SK-N-SH (cell line): ENCODE measurements around the gene SSRP1. TPM values are rescaled to one million over a fixed set of nuclear protein-coding genes. Genes with fewer than 3 reads are reported as not detected.

Experiments
- CTCF ChIA-PET: fragments of 300-600, 350-600 bp; formaldehyde crosslinking; extraction: SDS; loops from one replicate; lab custom pipeline; 2021; lab: Yijun Ruan, JAX
- POLR2A ChIA-PET: fragments of 350-600 bp; sonication (Branson Sonifier 250); formaldehyde crosslinking; extraction: SDS; loops from one replicate; lab custom pipeline; 2020; ENCODE audit warnings: antibody characterized with exemption, inconsistent platforms; lab: Yijun Ruan, JAX
- DNase-seq: peaks from one replicate; pipeline ENCODE4 v3.0.0; 2012
- H2AFZ ChIP-seq: fragments of 200-600 bp; sonication (generic); 2 replicates; pipeline ENCODE4 v1.8.1; 2016; ENCODE audit warnings: antibody characterized with exemption, mild to moderate bottlenecking, low read depth
- H3F3A ChIP-seq: fragments of 200-600 bp; sonication (generic); replicated peaks from 2 replicates; pipeline ENCODE3; 2016; ENCODE audit warnings: antibody characterized with exemption, mild to moderate bottlenecking; ENCODE audit not compliant: insufficient read depth
- H3K27ac ChIP-seq, 2 experiments: fragments of 200-500 bp in 1 of 2; fragments of 200-600 bp in 1 of 2; sonication (Bioruptor generic) in 1 of 2; sonication (generic), shearing (Covaris generic) in 1 of 2; 2 replicates each; pipeline versions ENCODE4 v1.5.1 to v1.6.1; 2014 to 2016; ENCODE audit warnings: low read depth in 2 of 2, inconsistent platforms in 1 of 2, low read length in 1 of 2, mild to moderate bottlenecking in 1 of 2, mixed read lengths in 1 of 2
- H3K27me3 ChIP-seq: fragments of 200-600 bp; sonication (generic), shearing (Covaris generic); 2 replicates; pipeline ENCODE4 v1.6.1; 2016; ENCODE audit warnings: mixed run types; ENCODE audit not compliant: insufficient read depth
- H3K36me3 ChIP-seq, 2 experiments: fragments of 200-500 bp in 1 of 2; fragments of 200-600 bp in 1 of 2; sonication (Bioruptor generic) in 1 of 2; sonication (generic) in 1 of 2; replicated peaks in 1 of 2; 2 replicates each; pipeline versions ENCODE3 to v1.5.1; 2014 to 2016; ENCODE audit warnings: low read length in 1 of 2, mild to moderate bottlenecking in 1 of 2; ENCODE audit not compliant: insufficient read depth in 2 of 2, control insufficient read depth in 1 of 2
- H3K4me1 ChIP-seq, 2 experiments: fragments of 200-500 bp in 1 of 2; fragments of 200-600 bp in 1 of 2; sonication (Bioruptor generic) in 1 of 2; sonication (generic), shearing (Covaris generic) in 1 of 2; 2 replicates each; pipeline versions ENCODE4 v1.5.1 to v1.6.1; 2014 to 2016; ENCODE audit warnings: low read depth in 1 of 2, low read length in 1 of 2, mixed run types in 1 of 2; ENCODE audit not compliant: insufficient read depth in 2 of 2, control insufficient read depth in 1 of 2
- H3K4me2 ChIP-seq: fragments of 200-600 bp; sonication (generic), shearing (Covaris generic); 2 replicates; pipeline ENCODE4 v1.6.1; 2017; ENCODE audit warnings: mixed run types
- H3K4me3 ChIP-seq, 2 experiments: fragments of 200-500 bp in 1 of 2; fragments of 200-600 bp in 1 of 2; sonication (Bioruptor generic) in 1 of 2; sonication (generic), shearing (Covaris generic) in 1 of 2; 2 replicates each; pipeline versions ENCODE4 v1.5.1 to v1.8.1; 2014 to 2016; ENCODE audit warnings: low read depth in 2 of 2, inconsistent platforms in 1 of 2, low read length in 1 of 2, mild to moderate bottlenecking in 1 of 2, mixed read lengths in 1 of 2, moderate library complexity in 1 of 2
- H3K79me2 ChIP-seq: fragments of 200-600 bp; sonication (generic); 2 replicates; pipeline ENCODE4 v1.8.1; 2017; ENCODE audit warnings: mild to moderate bottlenecking; ENCODE audit not compliant: insufficient read depth
- H3K9ac ChIP-seq: fragments of 200-600 bp; sonication (generic); 2 replicates; pipeline ENCODE4 v1.6.1; 2017; ENCODE audit warnings: mixed run types
- H3K9me2 ChIP-seq: fragments of 200-600 bp; sonication (generic); 2 replicates; pipeline ENCODE4 v1.6.1; 2017; ENCODE audit warnings: mixed run types
- H3K9me3 ChIP-seq: fragments of 200-600 bp; sonication (generic); 2 replicates; pipeline ENCODE4 v1.6.1; 2017; ENCODE audit warnings: mixed run types, mild to moderate bottlenecking, moderate library complexity
- H4K20me1 ChIP-seq: fragments of 200-600 bp; sonication (generic); 2 replicates; pipeline ENCODE4 v1.6.1; 2017; ENCODE audit warnings: mild to moderate bottlenecking, mixed run types; ENCODE audit not compliant: insufficient read depth
- EP300 ChIP-seq, 2 experiments: IDR thresholded peaks; 2 replicates each; pipeline versions ENCODE4 v1.4.0 to v1.6.1; 2012; ENCODE audit warnings: borderline replicate concordance in 1 of 2, low read depth in 1 of 2, low read length in 1 of 2
- FOSL2 ChIP-seq: IDR thresholded peaks from 2 replicates; pipeline ENCODE4 v1.4.0; 2012; ENCODE audit warnings: low read depth, mild to moderate bottlenecking, moderate library complexity, borderline replicate concordance
- NFIC ChIP-seq: IDR thresholded peaks from 2 replicates; pipeline ENCODE4 v1.4.0; 2012; ENCODE audit warnings: borderline replicate concordance
- PBX3 ChIP-seq: IDR thresholded peaks from 2 replicates; pipeline ENCODE4; 2012
- REST ChIP-seq: IDR thresholded peaks from 2 replicates; pipeline ENCODE4 v1.6.1; 2012; ENCODE audit warnings: mild to moderate bottlenecking, low read depth, low read length, moderate library complexity
- SMC3 ChIP-seq: IDR thresholded peaks from 2 replicates; pipeline ENCODE4 v1.6.1; 2012; ENCODE audit warnings: low read depth, low read length, improper control_type of control experiment
- TEAD4 ChIP-seq: IDR thresholded peaks from 2 replicates; pipeline ENCODE4 v1.4.0; 2012; ENCODE audit warnings: mild to moderate bottlenecking, borderline replicate concordance; ENCODE audit not compliant: insufficient read depth
- WGBS: methylation state at CpG from one replicate; pipeline ENCODE4 v1.1.6; 2017; ENCODE audit warnings: low lambda C conversion rate; 5-methylcytosine and 5-hydroxymethylcytosine counted together
- polyA plus RNA-seq, 3 experiments: library from polyadenylated mRNA; depleted of rRNA; stranded (reverse); fragments of >200 nt; gene quantifications; 2 replicates each; pipeline ENCODE4 v1.2.3, GENCODE V29; 2012

Gene SSRP1
- polyA plus RNA-seq, 1 of the 3 experiments (the other 2 are of a cell fraction), result 137 TPM

GRCh38 chr11:57303990-57304579 lies 31.6 kb downstream of the SSRP1 start:
- no peak overlapping the region for H3K9ac ChIP-seq
- WGBS, result 79% methylated on average over 5 of the region's 8 CpGs
- no peak overlapping the region for H3K4me3 ChIP-seq
- peaks cover 53% of the 10 kb centered on the region for H3K79me2 ChIP-seq
- ChIA-PET CTCF (interaction anchor here (1.1 to 1.3 kb wide), 3 partner anchors 14 to 461 kb away, joined by 3 read pairs; no protein-coding TSS in a partner anchor), POLR2A (interaction anchor here (0.7 to 0.8 kb wide), 2 partner anchors 10 to 11 kb away, joined by 3 read pairs; no protein-coding TSS in a partner anchor)
- no peak overlapping the region for H3K4me2 ChIP-seq
- peak; percentile 29; the same call in 1 of the 2 replicates for TF ChIP-seq NFIC
- TF ChIP-seq PBX3, result 0 out of 2 replicates have a peak, but pooled peaks have one; percentile 17
- TF ChIP-seq FOSL2, result no peak
- TF ChIP-seq EP300 (IDR thresholded peaks at IDR 0.05; ENCODE audit: borderline replicate concordance in 1 of 2, low read depth in 1 of 2, low read length in 1 of 2), result no peak
- H3K27ac ChIP-seq, result no peak overlapping the region; a peak in 1 of 4 replicates
- peak; percentile 36 for DNase-seq
- peaks cover 38 to 64% of the 10 kb centered on the region in 2 experiments for H3K36me3 ChIP-seq
- no peaks in the 10 kb centered on the region for H3K9me3 ChIP-seq
- peaks cover 37% of the 10 kb centered on the region for H4K20me1 ChIP-seq
- no peaks in the 10 kb centered on the region for H3F3A ChIP-seq
- H3K27me3 ChIP-seq, result no peaks in the 10 kb centered on the region
- no peak overlapping the region for H2AFZ ChIP-seq
- H3K9me2 ChIP-seq, result no peaks in the 10 kb centered on the region
- H3K4me1 ChIP-seq, result peaks cover 0 to 8% of the 10 kb centered on the region in 2 experiments; a peak in 2 of 4 replicates

GRCh38 chr11:57303280-57303989 lies 32.3 kb downstream of the SSRP1 start:
- Histone ChIP-seq H4K20me1 (peaks cover 37% of the 10 kb centered on the region), H3K9me3 (no peaks in the 10 kb centered on the region), H3F3A (no peaks in the 10 kb centered on the region), H3K4me3 (no peak overlapping the region), H3K27ac (no peak overlapping the region), H3K4me2 (no peak overlapping the region), H3K27me3 (no peaks in the 10 kb centered on the region), H3K9me2 (no peaks in the 10 kb centered on the region), H3K36me3 (peaks cover 44 to 61% of the 10 kb centered on the region in 2 experiments), H2AFZ (no peak overlapping the region), H3K79me2 (peaks cover 46% of the 10 kb centered on the region), H3K4me1 (peaks cover 0 to 8% of the 10 kb centered on the region in 2 experiments; a peak in 2 of 4 replicates), H3K9ac (no peak overlapping the region)
- CTCF ChIA-PET, result interaction anchor here (1.1 kb wide), 1 partner anchor 14 kb away, joined by 3 read pairs; no protein-coding TSS in a partner anchor
- TF ChIP-seq TEAD4, result no peak
- peak; percentile 36 for DNase-seq
- POLR2A ChIA-PET, result interaction anchor here (0.7 kb wide), 1 partner anchor 10 kb away, joined by 3 read pairs; no protein-coding TSS in a partner anchor
- whole genome bisulfite sequencing, result 95% methylated on average over 16 of the region's 17 CpGs

GRCh38 chr11:57302489-57302888 lies 33.2 kb downstream of the SSRP1 start:
- Histone ChIP-seq H3K79me2 (peaks cover 37% of the 10 kb centered on the region), H3K27me3 (no peaks in the 10 kb centered on the region), H3F3A (no peaks in the 10 kb centered on the region), H3K9me3 (no peaks in the 10 kb centered on the region), H3K9me2 (no peaks in the 10 kb centered on the region), H3K4me3 (no peak overlapping the region), H3K36me3 (peaks cover 45 to 55% of the 10 kb centered on the region in 2 experiments), H3K4me2 (no peak overlapping the region), H4K20me1 (peaks cover 33% of the 10 kb centered on the region), H3K27ac (no peak overlapping the region), H3K9ac (no peak overlapping the region), H3K4me1 (peaks cover 0 to 8% of the 10 kb centered on the region in 2 experiments; a peak in 2 of 4 replicates), H2AFZ (no peak overlapping the region)
- no peak for DNase-seq
- ChIA-PET CTCF (no interaction called here), POLR2A (no interaction called here)
- TF ChIP-seq SMC3 (no peak), TEAD4 (no peak), REST (no peak)
- WGBS, result 95% methylated on average over 7 of the region's 15 CpGs
